HCEC 1CT (cell line): ENCODE results near the gene CCL24.
"Not testable (repeated sequence)": the region's sequence is repeated elsewhere in the genome, so short reads cannot be mapped to it uniquely, and the experiment has no call there.

Experiments
- DNase-seq: peaks from one replicate; pipeline ENCODE4 v3.0.0-alpha.2; 2017

The CCL24 gene

GRCh38 chr7:75779035-75779434 is 34.6 kb downstream of the CCL24 start:
- DNase-seq, result not testable (repeated sequence)

GRCh38 chr7:75776295-75776971 is 37.2 kb downstream of the CCL24 start:
- peak; percentile 91 for DNase-seq

- not testable (repeated sequence) for DNase-seq
These were observed 39.6 kb downstream of the CCL24 start for GRCh38 chr7:75773958-75774357.

- DNase-seq, result peak; percentile 88
These were observed 41.2 kb downstream of the CCL24 start, which contains the start of gene CCL26 for GRCh38 chr7:75772081-75773077. CCL26 (minus strand) TSS chr7:75772211; CDS start chr7:75772176, 35 bp downstream.

GRCh38 chr7:75771224-75771623 is 42.4 kb downstream of the CCL24 start:
- peak; percentile 83 for DNase-seq

- peak; percentile 78 for DNase-seq
These were observed 51.2 kb downstream of the CCL24 start for GRCh38 chr7:75762350-75762917.

GRCh38 chr7:75761801-75762200 is 51.8 kb downstream of the CCL24 start:
- not testable (repeated sequence) for DNase-seq
